ENCODE measurements around the gene CDT1. TPM values are rescaled to one million over a fixed set of nuclear protein-coding genes. Genes with fewer than 3 reads are reported as not detected.

The CDT1 gene
- total and polyA plus RNA-seq, 10 of the 15 experiments (the other 5 are each of a cell fraction or from before 2014, with no cell fraction given) = 0.50 to 87.6 (median 8.8) TPM

DNA sequence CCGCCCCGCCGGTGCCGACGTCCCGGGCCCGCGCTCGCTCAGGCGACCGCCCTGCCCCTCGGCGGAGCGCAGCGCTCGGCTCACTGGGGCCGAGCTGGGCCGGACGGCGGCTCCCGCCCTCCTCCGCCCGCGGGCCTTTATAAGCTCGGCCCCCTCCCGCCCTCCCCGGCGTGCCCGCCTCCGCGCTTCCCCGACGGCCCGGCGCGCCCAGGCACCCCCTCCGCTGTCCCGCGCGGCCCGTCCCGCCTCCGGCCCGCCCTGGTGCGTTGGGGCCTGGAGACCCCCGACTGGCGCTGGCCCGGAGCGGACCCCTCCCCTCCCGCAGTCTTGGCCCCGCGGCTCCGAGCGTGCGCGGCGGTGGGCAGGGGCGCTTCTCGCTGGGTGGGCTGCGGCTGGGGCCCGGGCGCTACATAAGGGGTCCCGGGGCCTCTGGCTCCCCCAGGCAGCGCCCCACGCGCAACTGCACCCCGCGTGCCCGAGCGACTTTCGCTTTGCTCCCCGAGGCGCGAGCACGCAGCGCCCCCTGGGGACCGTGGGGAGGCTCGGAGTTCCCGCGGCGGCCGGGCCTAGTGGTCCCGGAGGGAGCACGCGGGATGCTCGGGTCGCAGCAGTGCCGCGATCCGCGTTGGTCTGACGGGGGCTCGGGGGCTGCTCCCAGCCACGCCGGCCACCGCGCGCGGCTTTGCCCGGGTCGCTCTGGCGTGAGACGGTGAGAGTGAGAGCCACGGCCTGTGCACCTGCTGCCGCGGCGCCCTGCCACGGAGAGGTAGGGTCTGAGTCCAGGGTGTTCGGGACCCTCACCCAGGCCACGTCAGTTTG is 18.3 kb upstream of the CDT1 start, which contains the start of gene PIEZO1 (continued):
- TF ChIP-seq SMC3 (IDR thresholded peaks at IDR 0.05; ENCODE audit: borderline replicate concordance, low read length) (peak; percentile 68), SREBF2 (IDR thresholded peaks at IDR 0.05; ENCODE audit: low read length) (no peak), RCOR1 (conservative IDR thresholded peaks at IDR 0.05; ENCODE audit: low read depth, low read length) (no peak), KAT2A (conservative IDR thresholded peaks at IDR 0.05; ENCODE audit: control insufficient read depth, low read depth, low read length) (no peak), SRF (IDR thresholded peaks at IDR 0.05; ENCODE audit: low read depth in 2 of 2, low read length in 2 of 2) (no peak), MXI1 (IDR thresholded peaks at IDR 0.05; ENCODE audit: low read depth, low read length) (peak; percentile 66), JUND (IDR thresholded peaks at IDR 0.05; ENCODE audit: low read depth, low read length) (no peak), BACH1 (IDR thresholded peaks at IDR 0.05; ENCODE audit: borderline replicate concordance) (peak; percentile 99), HCFC1 (IDR thresholded peaks at IDR 0.05; ENCODE audit: low read length) (peak; percentile 7; the same call in 1 of the 2 replicates), ZNF217 (IDR thresholded peaks at IDR 0.05) (peak; percentile 84), SUZ12 (IDR thresholded peaks at IDR 0.05; ENCODE audit: unreplicated experiment) (no peak)
- TF ChIP-seq, protein P1, sequence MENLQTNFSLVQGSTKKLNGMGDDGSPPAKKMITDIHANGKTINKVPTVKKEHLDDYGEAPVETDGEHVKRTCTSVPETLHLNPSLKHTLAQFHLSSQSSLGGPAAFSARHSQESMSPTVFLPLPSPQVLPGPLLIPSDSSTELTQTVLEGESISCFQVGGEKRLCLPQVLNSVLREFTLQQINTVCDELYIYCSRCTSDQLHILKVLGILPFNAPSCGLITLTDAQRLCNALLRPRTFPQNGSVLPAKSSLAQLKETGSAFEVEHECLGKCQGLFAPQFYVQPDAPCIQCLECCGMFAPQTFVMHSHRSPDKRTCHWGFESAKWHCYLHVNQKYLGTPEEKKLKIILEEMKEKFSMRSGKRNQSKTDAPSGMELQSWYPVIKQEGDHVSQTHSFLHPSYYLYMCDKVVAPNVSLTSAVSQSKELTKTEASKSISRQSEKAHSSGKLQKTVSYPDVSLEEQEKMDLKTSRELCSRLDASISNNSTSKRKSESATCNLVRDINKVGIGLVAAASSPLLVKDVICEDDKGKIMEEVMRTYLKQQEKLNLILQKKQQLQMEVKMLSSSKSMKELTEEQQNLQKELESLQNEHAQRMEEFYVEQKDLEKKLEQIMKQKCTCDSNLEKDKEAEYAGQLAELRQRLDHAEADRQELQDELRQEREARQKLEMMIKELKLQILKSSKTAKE (IDR thresholded peaks at IDR 0.05; ENCODE audit: low read depth, poor library complexity, severe bottlenecking) = no peak
